ENCODE results near the gene ALAS1. TPM values are rescaled to one million over a fixed set of nuclear protein-coding genes. Genes with fewer than 3 reads are reported as not detected.

Gene ALAS1
- polyA plus RNA-seq, 1 donor (not counting 4 experiments of a cell fraction or from before 2014, with no cell fraction given): 74.1 TPM

DNA sequence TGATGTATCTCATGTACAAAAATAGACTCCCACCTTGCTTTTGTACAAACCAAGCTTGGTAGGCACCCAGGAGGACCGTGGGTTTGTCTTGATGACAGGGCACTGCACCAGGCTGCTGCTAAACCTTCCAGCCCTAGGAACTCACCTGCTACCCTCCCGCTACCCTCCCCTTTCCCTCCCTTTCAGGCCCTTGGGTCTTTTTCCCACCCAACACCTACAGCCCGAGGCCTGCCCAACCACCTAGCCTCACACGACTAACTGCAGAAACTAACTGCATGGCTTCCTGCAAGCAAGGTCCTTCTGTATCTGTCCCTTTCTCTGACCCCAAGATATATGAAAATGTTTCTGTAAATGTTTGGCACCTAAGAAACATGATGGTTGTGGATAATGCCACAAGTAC is 58.7 kb downstream of the ALAS1 start:
- no peak for TF ChIP-seq EZH2 (IDR thresholded peaks at IDR 0.05; ENCODE audit: low read length)
- TF ChIP-seq, protein P1, sequence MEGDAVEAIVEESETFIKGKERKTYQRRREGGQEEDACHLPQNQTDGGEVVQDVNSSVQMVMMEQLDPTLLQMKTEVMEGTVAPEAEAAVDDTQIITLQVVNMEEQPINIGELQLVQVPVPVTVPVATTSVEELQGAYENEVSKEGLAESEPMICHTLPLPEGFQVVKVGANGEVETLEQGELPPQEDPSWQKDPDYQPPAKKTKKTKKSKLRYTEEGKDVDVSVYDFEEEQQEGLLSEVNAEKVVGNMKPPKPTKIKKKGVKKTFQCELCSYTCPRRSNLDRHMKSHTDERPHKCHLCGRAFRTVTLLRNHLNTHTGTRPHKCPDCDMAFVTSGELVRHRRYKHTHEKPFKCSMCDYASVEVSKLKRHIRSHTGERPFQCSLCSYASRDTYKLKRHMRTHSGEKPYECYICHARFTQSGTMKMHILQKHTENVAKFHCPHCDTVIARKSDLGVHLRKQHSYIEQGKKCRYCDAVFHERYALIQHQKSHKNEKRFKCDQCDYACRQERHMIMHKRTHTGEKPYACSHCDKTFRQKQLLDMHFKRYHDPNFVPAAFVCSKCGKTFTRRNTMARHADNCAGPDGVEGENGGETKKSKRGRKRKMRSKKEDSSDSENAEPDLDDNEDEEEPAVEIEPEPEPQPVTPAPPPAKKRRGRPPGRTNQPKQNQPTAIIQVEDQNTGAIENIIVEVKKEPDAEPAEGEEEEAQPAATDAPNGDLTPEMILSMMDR (optimal IDR thresholded peaks at IDR 0.05 in 1 of 3, IDR thresholded peaks at IDR 0.05 in 1 of 3, conservative IDR thresholded peaks at IDR 0.05 in 1 of 3; ENCODE audit: extremely low read depth in 1 of 3, insufficient read depth in 2 of 3, low read length in 3 of 3): no peak
- H3K9ac ChIP-seq (ENCODE audit: control insufficient read depth, extremely low read depth, insufficient read depth, low read length): no peak overlapping the region
- no peaks in the 10 kb centered on the region for H3K9me3 ChIP-seq (ENCODE audit: control insufficient read depth, low read depth, low read length)
- DNase-seq (ENCODE audit: low read depth, low spot score): no peak
- H2AFZ ChIP-seq (ENCODE audit: control insufficient read depth, low read length): no peak overlapping the region
- peaks cover 4% of the 10 kb centered on the region for H4K20me1 ChIP-seq (ENCODE audit: control insufficient read depth, extremely low read depth, insufficient read depth, low read length)
- H3K27ac ChIP-seq (ENCODE audit: control insufficient read depth, insufficient read depth, low read length): no peak overlapping the region
- H3K27me3 ChIP-seq (ENCODE audit: control insufficient read depth, extremely low read depth, insufficient read depth, low read length): no peaks in the 10 kb centered on the region
- no peak overlapping the region for H3K4me3 ChIP-seq (ENCODE audit: control insufficient read depth in 2 of 3, extremely low read depth in 1 of 3, insufficient read depth in 2 of 3, low read depth in 1 of 3, low read length in 3 of 3)
- dilution Hi-C loops (cut with MboI; ENCODE audit: extremely low pct_ligation_motif_present, low sequenced_read_pairs): no loop called here
- H3K79me2 ChIP-seq (ENCODE audit: control insufficient read depth, insufficient read depth, low read length): peaks cover 9% of the 10 kb centered on the region
- H3K9me1 ChIP-seq (ENCODE audit: control insufficient read depth, extremely low read depth, insufficient read depth, low read length): no peaks in the 10 kb centered on the region
- H3K4me1 ChIP-seq (ENCODE audit: control insufficient read depth, extremely low read depth, insufficient read depth, low read length): peaks cover 11% of the 10 kb centered on the region
- H3K36me3 ChIP-seq (ENCODE audit: control insufficient read depth in 2 of 2, extremely low read depth in 1 of 2, insufficient read depth in 2 of 2, low read length in 2 of 2): peaks cover 32 to 46% of the 10 kb centered on the region in 2 experiments
- FAIRE-seq: no peak
- H3K4me2 ChIP-seq (ENCODE audit: control insufficient read depth, extremely low read depth, insufficient read depth, low read depth, low read length): no peak overlapping the region

DNA sequence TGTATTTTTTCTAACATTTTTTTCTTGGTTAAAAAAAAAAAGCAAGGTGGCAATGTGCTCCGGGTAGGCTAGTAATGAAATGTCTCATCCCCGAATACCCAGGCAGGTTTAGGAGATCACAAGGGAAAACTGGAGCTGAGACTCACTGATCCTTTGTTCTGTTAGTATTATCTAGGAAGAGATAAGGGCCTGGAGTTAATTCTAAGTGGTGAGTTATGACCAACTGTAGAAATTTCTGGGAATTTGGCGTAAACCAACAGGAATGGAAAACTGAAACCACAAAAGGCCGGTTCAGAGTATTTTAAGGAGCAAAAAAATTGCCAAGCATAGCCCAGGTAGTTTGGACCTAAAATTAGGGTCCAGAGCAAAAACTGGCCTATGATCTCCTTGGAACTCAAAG is 60.0 kb downstream of the ALAS1 start:
- DNase-seq (ENCODE audit: low read depth, low spot score) (no peak), FAIRE-seq (no peak)
- Histone ChIP-seq H3K4me3 (ENCODE audit: control insufficient read depth in 2 of 3, extremely low read depth in 1 of 3, insufficient read depth in 2 of 3, low read depth in 1 of 3, low read length in 3 of 3) (no peak overlapping the region), H3K9ac (ENCODE audit: control insufficient read depth, extremely low read depth, insufficient read depth, low read length) (no peak overlapping the region), H3K27ac (ENCODE audit: control insufficient read depth, insufficient read depth, low read length) (no peak overlapping the region), H3K9me1 (ENCODE audit: control insufficient read depth, extremely low read depth, insufficient read depth, low read length) (no peaks in the 10 kb centered on the region), H4K20me1 (ENCODE audit: control insufficient read depth, extremely low read depth, insufficient read depth, low read length) (peaks cover 4% of the 10 kb centered on the region), H2AFZ (ENCODE audit: control insufficient read depth, low read length) (no peak overlapping the region), H3K27me3 (ENCODE audit: control insufficient read depth, extremely low read depth, insufficient read depth, low read length) (no peaks in the 10 kb centered on the region), H3K4me1 (ENCODE audit: control insufficient read depth, extremely low read depth, insufficient read depth, low read length) (peaks cover 11% of the 10 kb centered on the region), H3K79me2 (ENCODE audit: control insufficient read depth, insufficient read depth, low read length) (peaks cover 22% of the 10 kb centered on the region), H3K36me3 (ENCODE audit: control insufficient read depth in 2 of 2, extremely low read depth in 1 of 2, insufficient read depth in 2 of 2, low read length in 2 of 2) (peaks cover 38 to 52% of the 10 kb centered on the region in 2 experiments), H3K4me2 (ENCODE audit: control insufficient read depth, extremely low read depth, insufficient read depth, low read depth, low read length) (no peak overlapping the region), H3K9me3 (ENCODE audit: control insufficient read depth, low read depth, low read length) (no peaks in the 10 kb centered on the region)
- dilution Hi-C loops (cut with MboI; ENCODE audit: extremely low pct_ligation_motif_present, low sequenced_read_pairs): no loop called here
- TF ChIP-seq EZH2 (IDR thresholded peaks at IDR 0.05; ENCODE audit: low read length): no peak
- TF ChIP-seq, protein P1 (optimal IDR thresholded peaks at IDR 0.05 in 1 of 3, IDR thresholded peaks at IDR 0.05 in 1 of 3, conservative IDR thresholded peaks at IDR 0.05 in 1 of 3; ENCODE audit: extremely low read depth in 1 of 3, insufficient read depth in 2 of 3, low read length in 3 of 3): no peak
